ENCODE results near the gene CDCA7.

- TF ChIP-seq EZH2phosphoT487 (IDR thresholded peaks at IDR 0.05; ENCODE audit: borderline replicate concordance, low read depth, low read length) (no peak), CTCF (conservative IDR thresholded peaks at IDR 0.05; ENCODE audit: low read length) (no peak)
These were observed 55.9 kb downstream of the CDCA7 start for GRCh38 chr2:173410579-173410978.

Measured in OCI-LY7 (cell line).